ENCODE measurements around the gene CTTNBP2. TPM values are rescaled to one million over a fixed set of nuclear protein-coding genes. Genes with fewer than 3 reads are reported as not detected.

The CTTNBP2 gene
- polyA plus RNA-seq, 1 donor from 2014 or later = 53.5 TPM

GRCh38 chr7:117672453-117672852, 200.8 kb downstream of the CTTNBP2 start:
- no peaks in the 10 kb centered on the region for H3K79me2 ChIP-seq (replicated peaks; ENCODE audit: insufficient read depth, low read length)
- H4K20me1 ChIP-seq (ENCODE audit: insufficient read depth) = no peaks in the 10 kb centered on the region
- H3K4me3 ChIP-seq (ENCODE audit: low read length) = no peak overlapping the region
- no peak overlapping the region for H3K9ac ChIP-seq (ENCODE audit: low read length)
- no peak for TF ChIP-seq EZH2 (IDR thresholded peaks at IDR 0.05; ENCODE audit: borderline replicate concordance, insufficient read depth, low read length, poor library complexity, severe bottlenecking)
- no peak for TF ChIP-seq SMC3 (conservative IDR thresholded peaks at IDR 0.05; ENCODE audit: poor library complexity)
- no peak for TF ChIP-seq CTCF (IDR thresholded peaks at IDR 0.05; ENCODE audit: poor library complexity, severe bottlenecking)
- no peak for TF ChIP-seq MXI1 (conservative IDR thresholded peaks at IDR 0.05; ENCODE audit: poor library complexity, severe bottlenecking)
- no peak for TF ChIP-seq TAF1 (IDR thresholded peaks at IDR 0.05; ENCODE audit: low read depth)
- TF ChIP-seq EP300 (conservative IDR thresholded peaks at IDR 0.05; ENCODE audit: poor library complexity, severe bottlenecking) = no peak
- TF ChIP-seq REST (IDR thresholded peaks at IDR 0.05; ENCODE audit: borderline replicate concordance) = no peak
- TF ChIP-seq POLR2AphosphoS5 (IDR thresholded peaks at IDR 0.05) = no peak
- no peak for TF ChIP-seq RAD21 (conservative IDR thresholded peaks at IDR 0.05)
- no peaks in the 10 kb centered on the region for H3K36me3 ChIP-seq (ENCODE audit: insufficient read depth, low read length)
- H3F3A ChIP-seq (ENCODE audit: insufficient read depth, low read length, poor library complexity, severe bottlenecking) = no peaks in the 10 kb centered on the region
- no peak overlapping the region for H3K27ac ChIP-seq (ENCODE audit: low read length)
- H3K4me2 ChIP-seq (ENCODE audit: low read length) = no peak overlapping the region
- H3K9me3 ChIP-seq (ENCODE audit: low read length) = no peaks in the 10 kb centered on the region
- no peaks in the 10 kb centered on the region for H3K9me2 ChIP-seq (ENCODE audit: insufficient read depth, low read length)
- no peak overlapping the region for H2AFZ ChIP-seq (ENCODE audit: low read depth, low read length)
- H3K27me3 ChIP-seq (ENCODE audit: insufficient read depth, low read depth, low read length) = no peaks in the 10 kb centered on the region

- Histone ChIP-seq H3K4me2 (ENCODE audit: low read length) (no peak overlapping the region), H3K9me3 (ENCODE audit: low read length) (no peaks in the 10 kb centered on the region), H3K36me3 (ENCODE audit: insufficient read depth, low read length) (no peaks in the 10 kb centered on the region)
Measured at GRCh38 chr7:117669818-117670217, 203.4 kb downstream of the CTTNBP2 start.

More at GRCh38 chr7:117669818-117670217, 203.4 kb downstream of the CTTNBP2 start:
- Histone ChIP-seq H3K79me2 (replicated peaks; ENCODE audit: insufficient read depth, low read length) (no peaks in the 10 kb centered on the region), H4K20me1 (ENCODE audit: insufficient read depth) (no peaks in the 10 kb centered on the region), H3K27ac (ENCODE audit: low read length) (no peak overlapping the region), H3K4me3 (ENCODE audit: low read length) (no peak overlapping the region), H3F3A (ENCODE audit: insufficient read depth, low read length, poor library complexity, severe bottlenecking) (no peaks in the 10 kb centered on the region), H2AFZ (ENCODE audit: low read depth, low read length) (no peak overlapping the region), H3K9ac (ENCODE audit: low read length) (no peak overlapping the region), H3K9me2 (ENCODE audit: insufficient read depth, low read length) (no peaks in the 10 kb centered on the region), H3K27me3 (ENCODE audit: insufficient read depth, low read depth, low read length) (no peaks in the 10 kb centered on the region)
- TF ChIP-seq EZH2 (IDR thresholded peaks at IDR 0.05; ENCODE audit: borderline replicate concordance, insufficient read depth, low read length, poor library complexity, severe bottlenecking) (no peak), REST (IDR thresholded peaks at IDR 0.05; ENCODE audit: borderline replicate concordance) (no peak), MXI1 (conservative IDR thresholded peaks at IDR 0.05; ENCODE audit: poor library complexity, severe bottlenecking) (no peak), RAD21 (conservative IDR thresholded peaks at IDR 0.05) (no peak), SMC3 (conservative IDR thresholded peaks at IDR 0.05; ENCODE audit: poor library complexity) (no peak), EP300 (conservative IDR thresholded peaks at IDR 0.05; ENCODE audit: poor library complexity, severe bottlenecking) (no peak), TAF1 (IDR thresholded peaks at IDR 0.05; ENCODE audit: low read depth) (no peak), POLR2AphosphoS5 (IDR thresholded peaks at IDR 0.05) (no peak), CTCF (IDR thresholded peaks at IDR 0.05; ENCODE audit: poor library complexity, severe bottlenecking) (no peak)
